Keratinocyte (primary cell): Measurements from ENCODE around the gene ZNF407. TPM values are rescaled to one million over a fixed set of nuclear protein-coding genes. Genes with fewer than 3 reads are reported as not detected.

Experiments used
- DNase-seq: peaks from one replicate; pipeline ENCODE4 v3.0.0-alpha.2; 2011; ENCODE audit warnings: low read depth, missing footprints, low spot score
- FAIRE-seq: peaks from 2 replicates; lab custom pipeline; 2011; peaks lifted over from hg19 to GRCh38; lab: Jason Lieb, UNC
- H2AFZ ChIP-seq: 2 replicates; pipeline ENCODE4 v1.6.0; 2012; ENCODE audit warnings: low read length, control low read depth, inconsistent platforms; ENCODE audit not compliant: control insufficient read depth
- H3K27ac ChIP-seq: 2 replicates; pipeline ENCODE4 v1.5.1; 2011; ENCODE audit warnings: low read length; ENCODE audit not compliant: control insufficient read depth, insufficient read depth
- H3K27me3 ChIP-seq: 3 replicates; pipeline ENCODE4 v1.6.0; 2011; ENCODE audit warnings: low read length; ENCODE audit not compliant: control insufficient read depth, insufficient read depth; ENCODE audit errors: extremely low read depth
- H3K36me3 ChIP-seq, 2 experiments: 2 replicates in 1 of 2; 3 replicates in 1 of 2; pipeline ENCODE4 v1.5.1; 2011; ENCODE audit warnings: low read length in 2 of 2, mild to moderate bottlenecking in 1 of 2; ENCODE audit not compliant: control insufficient read depth in 2 of 2, insufficient read depth in 2 of 2; ENCODE audit errors: extremely low read depth in 1 of 2
- H3K4me1 ChIP-seq: 3 replicates; pipeline ENCODE4 v1.5.1; 2011; ENCODE audit warnings: low read length; ENCODE audit not compliant: control insufficient read depth, insufficient read depth; ENCODE audit errors: extremely low read depth
- H3K4me2 ChIP-seq: 3 replicates; pipeline ENCODE4 v1.6.0; 2011; ENCODE audit warnings: low read depth, low read length; ENCODE audit not compliant: control insufficient read depth, insufficient read depth; ENCODE audit errors: extremely low read depth
- H3K4me3 ChIP-seq, 3 experiments: fragments of 200-600 bp in 1 of 3; sonication (generic) in 1 of 3; 2 replicates in 2 of 3; 3 replicates in 1 of 3; pipeline ENCODE4 v1.5.1; 2011 to 2016; ENCODE audit warnings: low read length in 3 of 3, mild to moderate bottlenecking in 3 of 3, control low read depth in 2 of 3, inconsistent platforms in 1 of 3, low read depth in 1 of 3, mixed read lengths in 1 of 3, mixed run types in 1 of 3, moderate library complexity in 1 of 3; ENCODE audit not compliant: control insufficient read depth in 2 of 3, insufficient read depth in 2 of 3; ENCODE audit errors: extremely low read depth in 1 of 3
- H3K79me2 ChIP-seq: 2 replicates; pipeline ENCODE4 v1.6.0; 2012; ENCODE audit warnings: low read length; ENCODE audit not compliant: control insufficient read depth, insufficient read depth
- H3K9ac ChIP-seq: 3 replicates; pipeline ENCODE4 v1.6.0; 2011; ENCODE audit warnings: low read length; ENCODE audit not compliant: control insufficient read depth, insufficient read depth; ENCODE audit errors: extremely low read depth
- H3K9me1 ChIP-seq: 3 replicates; pipeline ENCODE4 v1.6.0; 2011; ENCODE audit warnings: low read length; ENCODE audit not compliant: control insufficient read depth, insufficient read depth; ENCODE audit errors: extremely low read depth
- H3K9me3 ChIP-seq: 2 replicates; pipeline ENCODE4 v1.5.1; 2012; ENCODE audit warnings: low read depth, low read length; ENCODE audit not compliant: control insufficient read depth
- H4K20me1 ChIP-seq: 3 replicates; pipeline ENCODE4 v1.6.0; 2011; ENCODE audit warnings: low read length; ENCODE audit not compliant: control insufficient read depth, insufficient read depth; ENCODE audit errors: extremely low read depth
- EZH2 ChIP-seq: IDR thresholded peaks from one replicate; pipeline ENCODE4 v1.6.1; 2012; ENCODE audit warnings: inconsistent platforms, mild to moderate bottlenecking, low read length, moderate library complexity
- dilution Hi-C: fragments of 300-500 bp; cut with MboI; formaldehyde crosslinking; loops from one replicate; pipeline ENCODE4 v1.7.0; 2020; ENCODE audit warnings: low sequenced_read_pairs; ENCODE audit not compliant: extremely low pct_ligation_motif_present
- polyA plus RNA-seq, 5 experiments: library from polyadenylated mRNA; depleted of rRNA in 3 of 5; stranded (reverse) in 3 of 5; stranded (forward) in 1 of 5; unstranded in 1 of 5; fragments of >200 nt; gene quantifications; 1 replicate in 1 of 5; 2 replicates in 3 of 5; 3 replicates in 1 of 5; pipeline versions ENCODE4 v1.2.1 to v1.2.3, GENCODE V29; 2011 to 2012; ENCODE audit warnings: missing spikeins in 2 of 5, low read depth in 1 of 5, low replicate concordance in 1 of 5
- TF ChIP-seq, protein P1 (sequence below), 3 experiments: IDR thresholded peaks in 1 of 3; conservative IDR thresholded peaks in 1 of 3; optimal IDR thresholded peaks in 1 of 3; 2 replicates in 2 of 3; 3 replicates in 1 of 3; pipeline versions ENCODE3 to v1.5.1; 2011; ENCODE audit warnings: low read length in 3 of 3, mild to moderate bottlenecking in 3 of 3, moderate library complexity in 2 of 3, control low read depth in 1 of 3, inconsistent platforms in 1 of 3; ENCODE audit not compliant: insufficient read depth in 2 of 3; ENCODE audit errors: extremely low read depth in 1 of 3

Gene ZNF407
- polyA plus RNA-seq, 1 donor (not counting 4 experiments of a cell fraction or from before 2014, with no cell fraction given), result 3.8 TPM

DNA sequence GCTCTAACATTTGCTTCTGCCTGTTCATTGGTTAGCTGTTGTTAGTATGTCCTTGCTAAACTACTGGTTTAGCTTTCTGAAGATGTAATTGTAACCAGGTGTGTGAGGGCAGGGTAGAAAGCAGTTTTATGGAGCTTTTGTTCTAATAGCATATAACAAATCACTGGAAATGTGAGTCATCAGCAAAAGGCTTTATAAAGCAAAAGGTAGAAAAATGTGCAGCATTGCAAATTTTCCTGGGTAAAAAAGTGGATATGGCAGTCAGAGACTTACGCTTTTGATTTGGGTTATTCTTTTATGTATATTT is 85.3 kb downstream of the ZNF407 start:
- TF ChIP-seq, protein P1, sequence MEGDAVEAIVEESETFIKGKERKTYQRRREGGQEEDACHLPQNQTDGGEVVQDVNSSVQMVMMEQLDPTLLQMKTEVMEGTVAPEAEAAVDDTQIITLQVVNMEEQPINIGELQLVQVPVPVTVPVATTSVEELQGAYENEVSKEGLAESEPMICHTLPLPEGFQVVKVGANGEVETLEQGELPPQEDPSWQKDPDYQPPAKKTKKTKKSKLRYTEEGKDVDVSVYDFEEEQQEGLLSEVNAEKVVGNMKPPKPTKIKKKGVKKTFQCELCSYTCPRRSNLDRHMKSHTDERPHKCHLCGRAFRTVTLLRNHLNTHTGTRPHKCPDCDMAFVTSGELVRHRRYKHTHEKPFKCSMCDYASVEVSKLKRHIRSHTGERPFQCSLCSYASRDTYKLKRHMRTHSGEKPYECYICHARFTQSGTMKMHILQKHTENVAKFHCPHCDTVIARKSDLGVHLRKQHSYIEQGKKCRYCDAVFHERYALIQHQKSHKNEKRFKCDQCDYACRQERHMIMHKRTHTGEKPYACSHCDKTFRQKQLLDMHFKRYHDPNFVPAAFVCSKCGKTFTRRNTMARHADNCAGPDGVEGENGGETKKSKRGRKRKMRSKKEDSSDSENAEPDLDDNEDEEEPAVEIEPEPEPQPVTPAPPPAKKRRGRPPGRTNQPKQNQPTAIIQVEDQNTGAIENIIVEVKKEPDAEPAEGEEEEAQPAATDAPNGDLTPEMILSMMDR (optimal IDR thresholded peaks at IDR 0.05 in 1 of 3, IDR thresholded peaks at IDR 0.05 in 1 of 3, conservative IDR thresholded peaks at IDR 0.05 in 1 of 3; ENCODE audit: extremely low read depth in 1 of 3, insufficient read depth in 2 of 3, low read length in 3 of 3), result no peak
- TF ChIP-seq EZH2, result no peak
- Histone ChIP-seq H2AFZ (no peak overlapping the region), H3K27me3 (no peaks in the 10 kb centered on the region), H3K9me3 (no peaks in the 10 kb centered on the region), H3K4me2 (no peak overlapping the region), H3K4me1 (peaks cover 3% of the 10 kb centered on the region), H3K4me3 (no peak overlapping the region), H3K9me1 (no peaks in the 10 kb centered on the region), H3K79me2 (no peaks in the 10 kb centered on the region), H3K27ac (no peak overlapping the region), H4K20me1 (no peaks in the 10 kb centered on the region), H3K9ac (no peak overlapping the region), H3K36me3 (peaks cover 0 to 2% of the 10 kb centered on the region in 2 experiments)
- dilution Hi-C loops, result no loop called here
- FAIRE-seq, result no peak
- DNase-seq, result no peak

DNA sequence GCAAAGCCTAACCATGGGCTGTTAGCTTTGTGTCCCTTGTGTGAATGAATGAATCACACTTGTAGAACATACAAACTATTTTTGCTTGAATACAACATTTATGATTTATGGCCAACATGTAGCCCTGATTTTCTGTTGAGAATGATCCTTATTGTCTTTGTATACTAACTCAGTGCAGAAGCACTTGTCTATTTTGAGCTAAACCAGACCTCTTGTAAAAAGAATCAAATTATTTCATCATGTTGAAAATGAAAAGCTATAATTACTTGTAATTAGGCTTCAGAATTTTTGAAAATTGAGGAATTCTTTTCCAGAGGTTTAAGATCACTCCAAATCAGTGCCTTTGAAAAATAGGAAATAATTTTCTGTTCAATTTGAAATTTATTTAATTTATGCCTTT is 85.9 kb downstream of the ZNF407 start:
- no peak for TF ChIP-seq EZH2
- TF ChIP-seq, protein P1 (optimal IDR thresholded peaks at IDR 0.05 in 1 of 3, IDR thresholded peaks at IDR 0.05 in 1 of 3, conservative IDR thresholded peaks at IDR 0.05 in 1 of 3; ENCODE audit: extremely low read depth in 1 of 3, insufficient read depth in 2 of 3, low read length in 3 of 3), result no peak
- FAIRE-seq, result no peak
- no peaks in the 10 kb centered on the region for H3K79me2 ChIP-seq
- H3K9ac ChIP-seq, result no peak overlapping the region
- no peaks in the 10 kb centered on the region for H3K9me1 ChIP-seq
- no peak for DNase-seq
- no peaks in the 10 kb centered on the region for H4K20me1 ChIP-seq
- no peak overlapping the region for H2AFZ ChIP-seq
- H3K27me3 ChIP-seq, result no peaks in the 10 kb centered on the region
- H3K9me3 ChIP-seq, result no peaks in the 10 kb centered on the region
- H3K4me2 ChIP-seq, result no peak overlapping the region
- no peak overlapping the region for H3K27ac ChIP-seq
- H3K4me1 ChIP-seq, result peaks cover 3% of the 10 kb centered on the region
- no peak overlapping the region for H3K4me3 ChIP-seq
- H3K36me3 ChIP-seq, result peaks cover 0 to 2% of the 10 kb centered on the region in 2 experiments
- dilution Hi-C loops, result no loop called here
